GM19324 (cell line): ENCODE data around the gene SPACA4.

Experiments
- ATAC-seq: cut with Tn5 transposase; IDR thresholded peaks from one replicate; pipeline ENCODE4 v1.9.1; 2021; ENCODE audit warnings: mild to moderate bottlenecking, moderate library complexity; ENCODE audit not compliant: unreplicated experiment, low FRiP score

SPACA4 gene

GRCh38 chr19:48596237-48596636, 10.3 kb upstream of the SPACA4 start:
- no peak for ATAC-seq

- ATAC-seq = no peak
Observed at GRCh38 chr19:48596679-48597465, 9.7 kb upstream of the SPACA4 start.

- no peak for ATAC-seq
Observed at GRCh38 chr19:48598996-48599700, 7.4 kb upstream of the SPACA4 start.

- no peak for ATAC-seq
Observed at GRCh38 chr19:48600679-48601417, 5.7 kb upstream of the SPACA4 start.

- ATAC-seq = no peak
Observed at GRCh38 chr19:48603001-48603400, 3.5 kb upstream of the SPACA4 start.

GRCh38 chr19:48603449-48603848, 3.1 kb upstream of the SPACA4 start:
- no peak for ATAC-seq

GRCh38 chr19:48603850-48604249, 2.7 kb upstream of the SPACA4 start:
- ATAC-seq = no peak

- no peak for ATAC-seq
Observed at GRCh38 chr19:48607359-48607755, 815 bp downstream of the SPACA4 start.

GRCh38 chr19:48608798-48609263, 2.3 kb downstream of the SPACA4 start:
- peak; percentile 43 for ATAC-seq

GRCh38 chr19:48609571-48610108, 3.1 kb downstream of the SPACA4 start:
- no peak for ATAC-seq

- ATAC-seq = no peak
Observed at GRCh38 chr19:48611872-48612271, 5.3 kb downstream of the SPACA4 start.

- no peak for ATAC-seq
Observed at GRCh38 chr19:48613024-48613851, 6.7 kb downstream of the SPACA4 start.

- ATAC-seq = no peak
Observed at GRCh38 chr19:48613852-48614435, 7.4 kb downstream of the SPACA4 start.

GRCh38 chr19:48614436-48615230, 8.1 kb downstream of the SPACA4 start, which contains the start of gene FAM83E:
FAM83E (minus strand) TSS chr19:48615076; CDS start chr19:48613372, 1,704 bp downstream.
- ATAC-seq = no peak

- no peak for ATAC-seq
Observed at GRCh38 chr19:48615231-48616040, 8.9 kb downstream of the SPACA4 start.

- no peak for ATAC-seq
Observed at GRCh38 chr19:48616041-48616436, 9.5 kb downstream of the SPACA4 start.

GRCh38 chr19:48616491-48617056, 10.0 kb downstream of the SPACA4 start:
- ATAC-seq = no peak
